WTC11 (cell line): ENCODE results near the gene PCYOX1L. TPM values are rescaled to one million over a fixed set of nuclear protein-coding genes. Genes with fewer than 3 reads are reported as not detected.

ENCODE experiments used
- ATAC-seq: fragments of 200-7000 bp; cut with Tn5 transposase; 2 replicates; pipeline ENCODE4 v1.10.0; 2021; ENCODE audit warnings: mild to moderate bottlenecking, moderate library complexity
- CTCF ChIA-PET: fragments of 300-600 bp; sonication (Branson Sonifier 250); formaldehyde crosslinking; loops from one replicate; lab custom pipeline; 2021; ENCODE audit warnings: antibody characterized with exemption; lab: Charles Lee
- POLR2A ChIA-PET: fragments of 350-600 bp; sonication (Branson Sonifier 250); formaldehyde crosslinking; loops from one replicate; lab custom pipeline; 2021; ENCODE audit warnings: antibody characterized with exemption; lab: Charles Lee
- DNase-seq: peaks from one replicate; pipeline ENCODE4 v3.0.0; 2021; ENCODE audit warnings: low spot score
- H3K27ac Mint-ChIP-seq: 2 replicates; pipeline ENCODE4 v1.8.0; 2021; ENCODE audit warnings: mixed read lengths
- H3K27me3 Mint-ChIP-seq: 2 replicates; pipeline ENCODE4 v1.8.0; 2021; ENCODE audit warnings: low read depth, mild to moderate bottlenecking, moderate library complexity, mixed read lengths
- H3K36me3 Mint-ChIP-seq: 2 replicates; pipeline ENCODE4 v1.8.0; 2021; ENCODE audit warnings: mixed read lengths
- H3K4me1 Mint-ChIP-seq: 2 replicates; pipeline ENCODE4 v1.8.0; 2022; ENCODE audit warnings: mixed read lengths
- H3K4me3 Mint-ChIP-seq: 2 replicates; pipeline ENCODE4 v1.8.0; 2021; ENCODE audit warnings: mild to moderate bottlenecking, moderate library complexity, mixed read lengths
- H3K9me3 Mint-ChIP-seq: 2 replicates; pipeline ENCODE4 v1.8.0; 2021; ENCODE audit warnings: mixed read lengths
- CREB1 ChIP-seq: sonication (generic); formaldehyde crosslinking; IDR thresholded peaks from 2 replicates; pipeline ENCODE4 v1.8.0; 2023; ENCODE audit warnings: mild to moderate bottlenecking, missing genetic modification reagents
- CREM ChIP-seq: sonication (generic); formaldehyde crosslinking; IDR thresholded peaks from 2 replicates; pipeline ENCODE4 v1.8.1; 2022; ENCODE audit warnings: mild to moderate bottlenecking, missing genetic modification reagents, moderate library complexity
- EMX1 ChIP-seq: fragments of 250-450 bp; sonication (Bioruptor Pico); IDR thresholded peaks from 2 replicates; pipeline ENCODE4 v1.8.0; 2021; ENCODE audit warnings: mild to moderate bottlenecking
- GRHL2 ChIP-seq: fragments of 250-450 bp; sonication (Bioruptor Pico); IDR thresholded peaks from 2 replicates; pipeline ENCODE4 v1.8.0; 2022; ENCODE audit warnings: mild to moderate bottlenecking, moderate library complexity; ENCODE audit not compliant: insufficient replicate concordance, severe bottlenecking
- NFATC4 ChIP-seq: fragments of 250-450 bp; sonication (Bioruptor Pico); IDR thresholded peaks from 2 replicates; pipeline ENCODE4 v1.9.0; 2021; ENCODE audit warnings: mild to moderate bottlenecking
- ZBTB21 ChIP-seq: sonication (generic); formaldehyde crosslinking; IDR thresholded peaks from 2 replicates; pipeline ENCODE4 v1.8.1; 2023; ENCODE audit warnings: mild to moderate bottlenecking, missing genetic modification reagents, borderline replicate concordance
- ZNF121 ChIP-seq: sonication (generic); formaldehyde crosslinking; IDR thresholded peaks from 2 replicates; pipeline ENCODE4 v1.8.0; 2023; ENCODE audit warnings: missing genetic modification reagents
- ZNF396 ChIP-seq: fragments of 250-450 bp; sonication (Bioruptor Pico); IDR thresholded peaks from 2 replicates; pipeline ENCODE4 v1.8.0; 2021; ENCODE audit warnings: mild to moderate bottlenecking, moderate library complexity, borderline replicate concordance
- ZNF671 ChIP-seq: fragments of 250-450 bp; sonication (Bioruptor Pico); IDR thresholded peaks from 2 replicates; pipeline ENCODE4 v1.8.0; 2021; ENCODE audit warnings: mild to moderate bottlenecking
- total RNA-seq: library from RNA; stranded (reverse); gene quantifications from 3 replicates; pipeline ENCODE4 v1.2.3, GENCODE V29; 2021
- TF ChIP-seq, protein P1 (sequence below): sonication (generic); formaldehyde crosslinking; IDR thresholded peaks from 2 replicates; pipeline ENCODE4 v1.8.0; 2023; ENCODE audit warnings: missing genetic modification reagents
- TF ChIP-seq, protein P2 (sequence below): sonication (generic); formaldehyde crosslinking; IDR thresholded peaks from 2 replicates; pipeline ENCODE4 v1.8.1; 2023; ENCODE audit warnings: mild to moderate bottlenecking, missing genetic modification reagents, moderate library complexity
- TF ChIP-seq, protein P3 (sequence below): fragments of 250-450 bp; sonication (Bioruptor Pico); IDR thresholded peaks from 2 replicates; pipeline ENCODE4 v1.9.0; 2021; ENCODE audit warnings: mild to moderate bottlenecking
- TF ChIP-seq, protein P4 (sequence below): sonication (generic); formaldehyde crosslinking; IDR thresholded peaks from 2 replicates; pipeline ENCODE4 v1.8.1; 2023; ENCODE audit warnings: mild to moderate bottlenecking, missing genetic modification reagents
- TF ChIP-seq, protein P5 (sequence below): sonication (generic); formaldehyde crosslinking; IDR thresholded peaks from 2 replicates; pipeline ENCODE4 v1.8.1; 2023; ENCODE audit warnings: mild to moderate bottlenecking, moderate library complexity, missing genetic modification reagents
- TF ChIP-seq, protein P6 (sequence below): sonication (generic); formaldehyde crosslinking; IDR thresholded peaks from 2 replicates; pipeline ENCODE4 v1.8.0; 2023; ENCODE audit warnings: missing genetic modification reagents, mild to moderate bottlenecking, borderline replicate concordance

PCYOX1L gene
- total RNA-seq, 1 experiment from 2014 or later = 8.1 TPM

DNA sequence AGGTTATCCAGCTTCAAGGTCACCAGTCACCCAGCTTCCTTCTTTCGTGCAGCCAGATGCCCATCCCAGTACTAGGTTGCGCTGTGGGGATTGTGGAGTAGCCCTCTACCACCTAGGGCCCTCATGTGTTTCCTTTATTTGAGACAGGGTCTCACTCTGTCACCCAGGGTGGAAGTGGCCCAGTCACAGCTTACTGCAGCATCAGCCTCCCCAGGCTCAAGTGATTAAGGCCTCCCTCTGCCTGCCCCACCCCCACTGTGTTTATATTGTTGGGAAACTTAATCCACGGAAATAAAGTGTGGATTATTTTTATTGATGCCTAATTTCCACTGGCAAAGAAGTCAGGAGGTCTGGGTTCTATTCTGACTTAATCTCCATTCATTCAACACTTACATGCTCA lies 17.0 kb downstream of the PCYOX1L start:
- ChIA-PET CTCF (interaction anchor here (1.0 to 2.7 kb wide), 3 partner anchors 11 to 60 kb away, joined by 3 to 17 read pairs (median 3); no protein-coding TSS in a partner anchor), POLR2A (no interaction called here)
- ATAC-seq = no peak
- Mint-ChIP-seq H3K4me1 (peaks cover 4% of the 10 kb centered on the region; the same call in 1 of the 2 replicates), H3K4me3 (no peak overlapping the region), H3K27ac (no peak overlapping the region), H3K36me3 (no peaks in the 10 kb centered on the region), H3K27me3 (no peaks in the 10 kb centered on the region), H3K9me3 (0 out of 2 replicates have a peak, but pooled peaks cover 4% of the 10 kb centered on the region)
- no peak for DNase-seq
- TF ChIP-seq ZNF671 (CRISPR knock-in tag) (no peak), CREB1 (CRISPR knock-in tag) (no peak), ZBTB21 (CRISPR knock-in tag) (no peak), CREM (no peak), NFATC4 (no peak), ZNF396 (no peak), GRHL2 (CRISPR knock-in tag) (no peak), EMX1 (CRISPR knock-in tag) (no peak)
- TF ChIP-seq, protein P1, sequence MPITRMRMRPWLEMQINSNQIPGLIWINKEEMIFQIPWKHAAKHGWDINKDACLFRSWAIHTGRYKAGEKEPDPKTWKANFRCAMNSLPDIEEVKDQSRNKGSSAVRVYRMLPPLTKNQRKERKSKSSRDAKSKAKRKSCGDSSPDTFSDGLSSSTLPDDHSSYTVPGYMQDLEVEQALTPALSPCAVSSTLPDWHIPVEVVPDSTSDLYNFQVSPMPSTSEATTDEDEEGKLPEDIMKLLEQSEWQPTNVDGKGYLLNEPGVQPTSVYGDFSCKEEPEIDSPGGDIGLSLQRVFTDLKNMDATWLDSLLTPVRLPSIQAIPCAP (CRISPR knock-in tag) = no peak
- TF ChIP-seq, protein P2, sequence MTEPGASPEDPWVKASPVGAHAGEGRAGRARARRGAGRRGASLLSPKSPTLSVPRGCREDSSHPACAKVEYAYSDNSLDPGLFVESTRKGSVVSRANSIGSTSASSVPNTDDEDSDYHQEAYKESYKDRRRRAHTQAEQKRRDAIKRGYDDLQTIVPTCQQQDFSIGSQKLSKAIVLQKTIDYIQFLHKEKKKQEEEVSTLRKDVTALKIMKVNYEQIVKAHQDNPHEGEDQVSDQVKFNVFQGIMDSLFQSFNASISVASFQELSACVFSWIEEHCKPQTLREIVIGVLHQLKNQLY (CRISPR knock-in tag) = no peak
- TF ChIP-seq, protein P3, sequence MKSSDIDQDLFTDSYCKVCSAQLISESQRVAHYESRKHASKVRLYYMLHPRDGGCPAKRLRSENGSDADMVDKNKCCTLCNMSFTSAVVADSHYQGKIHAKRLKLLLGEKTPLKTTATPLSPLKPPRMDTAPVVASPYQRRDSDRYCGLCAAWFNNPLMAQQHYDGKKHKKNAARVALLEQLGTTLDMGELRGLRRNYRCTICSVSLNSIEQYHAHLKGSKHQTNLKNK (CRISPR knock-in tag) = no peak
- TF ChIP-seq, protein P4, sequence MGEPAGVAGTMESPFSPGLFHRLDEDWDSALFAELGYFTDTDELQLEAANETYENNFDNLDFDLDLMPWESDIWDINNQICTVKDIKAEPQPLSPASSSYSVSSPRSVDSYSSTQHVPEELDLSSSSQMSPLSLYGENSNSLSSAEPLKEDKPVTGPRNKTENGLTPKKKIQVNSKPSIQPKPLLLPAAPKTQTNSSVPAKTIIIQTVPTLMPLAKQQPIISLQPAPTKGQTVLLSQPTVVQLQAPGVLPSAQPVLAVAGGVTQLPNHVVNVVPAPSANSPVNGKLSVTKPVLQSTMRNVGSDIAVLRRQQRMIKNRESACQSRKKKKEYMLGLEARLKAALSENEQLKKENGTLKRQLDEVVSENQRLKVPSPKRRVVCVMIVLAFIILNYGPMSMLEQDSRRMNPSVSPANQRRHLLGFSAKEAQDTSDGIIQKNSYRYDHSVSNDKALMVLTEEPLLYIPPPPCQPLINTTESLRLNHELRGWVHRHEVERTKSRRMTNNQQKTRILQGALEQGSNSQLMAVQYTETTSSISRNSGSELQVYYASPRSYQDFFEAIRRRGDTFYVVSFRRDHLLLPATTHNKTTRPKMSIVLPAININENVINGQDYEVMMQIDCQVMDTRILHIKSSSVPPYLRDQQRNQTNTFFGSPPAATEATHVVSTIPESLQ (CRISPR knock-in tag) = no peak
- TF ChIP-seq, protein P5, sequence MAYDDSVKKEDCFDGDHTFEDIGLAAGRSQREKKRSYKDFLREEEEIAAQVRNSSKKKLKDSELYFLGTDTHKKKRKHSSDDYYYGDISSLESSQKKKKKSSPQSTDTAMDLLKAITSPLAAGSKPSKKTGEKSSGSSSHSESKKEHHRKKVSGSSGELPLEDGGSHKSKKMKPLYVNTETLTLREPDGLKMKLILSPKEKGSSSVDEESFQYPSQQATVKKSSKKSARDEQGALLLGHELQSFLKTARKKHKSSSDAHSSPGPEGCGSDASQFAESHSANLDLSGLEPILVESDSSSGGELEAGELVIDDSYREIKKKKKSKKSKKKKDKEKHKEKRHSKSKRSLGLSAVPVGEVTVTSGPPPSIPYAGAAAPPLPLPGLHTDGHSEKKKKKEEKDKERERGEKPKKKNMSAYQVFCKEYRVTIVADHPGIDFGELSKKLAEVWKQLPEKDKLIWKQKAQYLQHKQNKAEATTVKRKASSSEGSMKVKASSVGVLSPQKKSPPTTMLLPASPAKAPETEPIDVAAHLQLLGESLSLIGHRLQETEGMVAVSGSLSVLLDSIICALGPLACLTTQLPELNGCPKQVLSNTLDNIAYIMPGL = no peak
- TF ChIP-seq, protein P6, sequence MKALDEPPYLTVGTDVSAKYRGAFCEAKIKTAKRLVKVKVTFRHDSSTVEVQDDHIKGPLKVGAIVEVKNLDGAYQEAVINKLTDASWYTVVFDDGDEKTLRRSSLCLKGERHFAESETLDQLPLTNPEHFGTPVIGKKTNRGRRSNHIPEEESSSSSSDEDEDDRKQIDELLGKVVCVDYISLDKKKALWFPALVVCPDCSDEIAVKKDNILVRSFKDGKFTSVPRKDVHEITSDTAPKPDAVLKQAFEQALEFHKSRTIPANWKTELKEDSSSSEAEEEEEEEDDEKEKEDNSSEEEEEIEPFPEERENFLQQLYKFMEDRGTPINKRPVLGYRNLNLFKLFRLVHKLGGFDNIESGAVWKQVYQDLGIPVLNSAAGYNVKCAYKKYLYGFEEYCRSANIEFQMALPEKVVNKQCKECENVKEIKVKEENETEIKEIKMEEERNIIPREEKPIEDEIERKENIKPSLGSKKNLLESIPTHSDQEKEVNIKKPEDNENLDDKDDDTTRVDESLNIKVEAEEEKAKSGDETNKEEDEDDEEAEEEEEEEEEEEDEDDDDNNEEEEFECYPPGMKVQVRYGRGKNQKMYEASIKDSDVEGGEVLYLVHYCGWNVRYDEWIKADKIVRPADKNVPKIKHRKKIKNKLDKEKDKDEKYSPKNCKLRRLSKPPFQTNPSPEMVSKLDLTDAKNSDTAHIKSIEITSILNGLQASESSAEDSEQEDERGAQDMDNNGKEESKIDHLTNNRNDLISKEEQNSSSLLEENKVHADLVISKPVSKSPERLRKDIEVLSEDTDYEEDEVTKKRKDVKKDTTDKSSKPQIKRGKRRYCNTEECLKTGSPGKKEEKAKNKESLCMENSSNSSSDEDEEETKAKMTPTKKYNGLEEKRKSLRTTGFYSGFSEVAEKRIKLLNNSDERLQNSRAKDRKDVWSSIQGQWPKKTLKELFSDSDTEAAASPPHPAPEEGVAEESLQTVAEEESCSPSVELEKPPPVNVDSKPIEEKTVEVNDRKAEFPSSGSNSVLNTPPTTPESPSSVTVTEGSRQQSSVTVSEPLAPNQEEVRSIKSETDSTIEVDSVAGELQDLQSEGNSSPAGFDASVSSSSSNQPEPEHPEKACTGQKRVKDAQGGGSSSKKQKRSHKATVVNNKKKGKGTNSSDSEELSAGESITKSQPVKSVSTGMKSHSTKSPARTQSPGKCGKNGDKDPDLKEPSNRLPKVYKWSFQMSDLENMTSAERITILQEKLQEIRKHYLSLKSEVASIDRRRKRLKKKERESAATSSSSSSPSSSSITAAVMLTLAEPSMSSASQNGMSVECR = no peak

DNA sequence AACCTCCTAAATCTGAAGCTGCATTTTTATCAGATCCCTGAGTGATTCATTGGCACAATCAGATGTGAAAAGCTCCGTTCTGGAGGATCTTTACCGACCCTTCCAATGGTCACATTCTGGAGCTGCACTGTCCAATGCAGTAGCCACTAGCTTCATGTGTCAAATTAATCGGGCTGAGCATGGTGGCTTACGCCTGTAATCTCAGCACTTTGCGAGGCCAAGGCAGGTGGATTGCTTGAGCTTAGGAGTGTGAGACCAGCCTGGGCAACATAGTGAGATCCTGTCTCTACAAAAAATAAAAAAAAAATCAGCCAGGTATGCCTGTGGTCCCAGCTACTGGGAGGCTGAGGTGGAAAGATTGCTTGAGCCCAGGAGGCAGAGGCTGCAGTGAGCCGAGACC lies 17.6 kb downstream of the PCYOX1L start:
- Mint-ChIP-seq H3K4me3 (no peak overlapping the region), H3K27me3 (no peaks in the 10 kb centered on the region), H3K4me1 (peaks cover 5% of the 10 kb centered on the region; the same call in 1 of the 2 replicates), H3K27ac (no peak overlapping the region), H3K9me3 (0 out of 2 replicates have a peak, but pooled peaks cover 4% of the 10 kb centered on the region), H3K36me3 (no peaks in the 10 kb centered on the region)
- ATAC-seq (no peak), DNase-seq (no peak)
- POLR2A ChIA-PET = interaction anchor here (0.5 kb wide), 1 partner anchor 21 kb away, joined by 4 read pairs; no protein-coding TSS in a partner anchor
- TF ChIP-seq ZNF121 (CRISPR knock-in tag) = peak; percentile 51; the same call in 1 of the 2 replicates
- TF ChIP-seq, protein P4 (CRISPR knock-in tag) = no peak
- CTCF ChIA-PET = interaction anchor here (1.0 to 2.7 kb wide), 6 partner anchors 12 to 82 kb away, joined by 3 to 17 read pairs (median 4); no protein-coding TSS in a partner anchor
